GM23248 (cell line): ENCODE measurements around the gene DNMT3L.

Experiments used
- EZH2 ChIP-seq: fragments of 200-600 bp; sonication (generic); IDR thresholded peaks from 2 replicates; pipeline ENCODE4 v1.6.1; 2018; ENCODE audit warnings: antibody characterized with exemption, mild to moderate bottlenecking; ENCODE audit not compliant: insufficient read depth, poor library complexity, severe bottlenecking
- EZH2phosphoT487 ChIP-seq: fragments of 200-600 bp; sonication (generic); IDR thresholded peaks from 2 replicates; pipeline ENCODE4 v1.6.1; 2018; ENCODE audit warnings: antibody characterized with exemption, moderate library complexity, mild to moderate bottlenecking, low read depth; ENCODE audit not compliant: insufficient read depth

DNA sequence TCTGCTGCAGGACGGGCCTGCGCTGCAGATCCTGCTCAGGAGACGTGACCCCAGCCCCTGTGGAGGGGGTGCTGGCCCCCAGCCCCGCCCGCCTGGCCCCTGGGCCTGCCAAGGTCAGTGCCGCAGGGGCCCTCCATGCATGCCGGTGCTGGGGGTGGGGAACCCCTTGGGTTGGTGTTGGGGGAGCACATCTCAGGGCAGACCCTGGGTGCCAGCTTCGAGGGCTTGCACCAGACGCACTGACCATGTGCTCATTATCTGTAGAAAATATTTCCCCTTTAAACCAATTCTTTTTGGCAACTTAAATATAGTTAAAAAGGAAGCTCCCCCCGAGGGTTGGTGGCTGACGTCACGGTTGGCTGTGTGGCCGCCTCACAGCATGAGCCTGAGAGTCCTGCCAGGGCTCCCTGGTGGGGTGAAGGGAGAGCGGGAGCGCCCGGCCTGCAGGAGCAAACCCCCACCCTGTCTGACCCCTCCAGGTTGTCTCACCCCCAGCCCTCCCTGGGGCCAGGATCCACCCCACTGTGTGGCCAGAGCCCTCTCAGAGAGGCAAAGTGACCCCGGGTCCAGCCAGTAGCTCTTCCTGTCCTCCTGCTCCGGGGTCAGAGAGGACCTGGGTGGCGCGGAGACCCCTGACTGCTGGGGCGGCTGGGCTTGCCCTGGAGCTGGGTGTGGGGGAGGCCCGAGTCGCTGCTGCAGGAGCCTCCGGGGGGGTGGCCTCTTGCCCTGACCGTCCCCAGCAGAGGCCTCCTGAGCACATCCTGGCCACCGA, 32.9 kb upstream of the DNMT3L start:
- TF ChIP-seq EZH2 (no peak), EZH2phosphoT487 (no peak)
